ENCODE data around the gene GRIK4.

The GRIK4 gene

DNA sequence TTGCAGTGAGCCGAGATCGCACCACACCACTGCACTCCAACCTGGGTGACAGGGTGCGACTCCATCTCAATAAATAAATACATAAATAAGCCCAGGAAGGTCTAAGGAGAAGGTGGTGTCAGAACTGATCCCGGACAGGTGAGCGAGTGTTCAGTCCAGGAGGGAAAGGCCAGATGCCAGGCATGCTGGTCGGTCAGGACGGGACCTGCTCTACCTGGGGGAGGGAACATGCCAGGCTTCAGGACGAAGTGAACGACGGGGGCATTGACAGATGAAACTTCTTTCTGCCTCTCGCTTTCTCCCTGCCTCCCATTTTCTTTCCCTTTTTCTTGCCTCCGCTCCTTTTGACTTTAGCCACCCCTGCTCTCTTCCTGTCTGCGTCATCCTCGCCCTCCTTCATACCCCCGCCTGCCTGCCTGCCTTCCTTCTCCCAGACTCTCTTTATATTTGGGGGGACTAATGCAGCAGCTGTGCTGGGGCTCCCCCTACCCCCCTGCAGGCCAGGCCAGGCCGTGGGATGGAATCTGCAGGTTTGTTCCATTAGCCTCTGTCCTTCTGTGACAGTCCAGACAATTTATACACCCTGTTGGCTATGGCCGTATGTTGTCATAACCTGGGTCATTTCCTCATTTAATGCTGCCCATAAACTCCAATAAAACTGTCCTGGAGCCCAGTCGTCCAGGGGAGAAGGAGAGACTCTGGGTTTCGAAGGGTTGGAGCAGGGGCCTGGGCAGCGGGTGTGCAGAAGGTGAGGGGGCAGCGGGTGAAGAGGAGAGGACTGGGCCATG lies 303.2 kb downstream of the GRIK4 start:
- no peak for DNase-seq (ENCODE audit: low spot score)

DNA sequence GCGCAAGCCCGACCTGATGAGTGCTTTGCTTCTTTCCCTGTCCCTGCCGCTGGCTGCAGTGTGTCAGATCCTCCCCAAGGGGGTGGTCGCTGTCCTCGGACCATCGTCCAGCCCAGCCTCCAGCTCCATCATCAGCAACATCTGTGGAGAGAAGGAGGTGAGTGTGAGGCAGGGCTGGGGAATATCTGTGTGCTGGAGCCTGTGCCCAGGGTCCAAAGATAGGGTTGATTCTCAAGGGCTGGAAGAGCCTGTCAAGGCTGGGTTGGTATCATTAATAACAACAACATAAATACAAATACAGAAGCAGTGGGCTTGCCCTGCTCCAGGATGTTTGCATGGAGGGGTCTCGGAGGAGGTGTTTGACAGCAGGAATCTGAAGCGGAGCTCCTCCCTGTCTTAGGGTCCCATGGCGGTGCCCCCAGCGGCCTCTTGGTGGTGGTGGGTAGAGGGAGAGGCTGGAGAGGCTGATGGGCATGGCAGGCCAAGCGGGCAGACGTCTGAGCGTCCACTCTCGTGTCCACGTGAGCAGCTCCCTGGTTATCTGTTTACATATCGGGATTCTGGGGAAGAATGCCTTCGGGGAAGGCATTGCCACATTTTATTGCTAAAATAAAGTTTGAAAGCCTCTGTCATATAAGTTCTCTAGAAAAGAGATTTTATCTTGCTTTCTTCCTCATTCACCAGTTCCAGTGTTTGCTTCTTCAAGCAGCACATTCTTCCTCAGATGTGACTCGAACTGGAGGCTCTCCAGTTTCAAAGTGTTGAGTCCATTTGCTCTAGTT lies 304.0 kb downstream of the GRIK4 start:
- no peak for DNase-seq (ENCODE audit: low spot score)

DNA sequence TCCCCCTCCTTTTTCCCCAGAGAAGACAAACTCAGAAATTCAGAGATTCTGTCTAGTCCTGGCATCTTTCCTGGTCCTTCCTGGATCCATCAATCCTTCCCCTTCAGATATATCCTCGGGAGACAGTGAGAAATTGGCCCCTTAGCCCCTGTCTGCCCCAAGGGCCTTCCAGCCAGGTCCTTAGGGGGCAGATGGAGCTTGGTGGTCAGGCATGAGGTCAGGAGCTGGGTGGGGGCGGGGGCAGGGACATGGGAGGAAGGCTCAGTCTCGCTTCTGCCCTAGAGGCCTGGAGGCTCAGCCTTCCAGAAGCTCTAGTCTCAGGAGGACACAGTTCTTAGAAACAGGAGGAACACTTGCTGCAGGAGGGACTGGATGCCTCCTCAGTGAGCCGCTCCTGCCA lies 304.6 kb downstream of the GRIK4 start:
- no peak for DNase-seq (ENCODE audit: low spot score)

DNA sequence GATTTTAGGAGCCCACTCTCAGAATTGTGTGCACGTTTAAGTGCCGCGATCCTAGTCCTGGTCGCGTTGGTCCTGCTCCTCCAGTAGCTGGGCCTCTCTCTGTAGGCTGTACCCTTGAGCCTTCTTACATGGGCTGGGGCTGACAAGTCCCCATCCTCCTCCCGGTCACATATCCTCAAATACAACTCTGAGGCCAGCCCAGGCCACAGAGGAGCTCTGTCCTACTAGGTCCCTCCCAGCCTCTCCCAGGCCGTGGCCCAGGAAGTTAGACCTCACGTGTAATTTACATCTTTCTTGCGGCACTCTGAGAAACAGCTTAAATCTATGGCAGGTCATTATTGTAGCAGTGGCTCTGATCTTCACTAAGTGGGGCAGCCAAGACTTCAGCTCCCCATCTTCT lies 305.2 kb downstream of the GRIK4 start:
- no peak for DNase-seq (ENCODE audit: low spot score)

DNA sequence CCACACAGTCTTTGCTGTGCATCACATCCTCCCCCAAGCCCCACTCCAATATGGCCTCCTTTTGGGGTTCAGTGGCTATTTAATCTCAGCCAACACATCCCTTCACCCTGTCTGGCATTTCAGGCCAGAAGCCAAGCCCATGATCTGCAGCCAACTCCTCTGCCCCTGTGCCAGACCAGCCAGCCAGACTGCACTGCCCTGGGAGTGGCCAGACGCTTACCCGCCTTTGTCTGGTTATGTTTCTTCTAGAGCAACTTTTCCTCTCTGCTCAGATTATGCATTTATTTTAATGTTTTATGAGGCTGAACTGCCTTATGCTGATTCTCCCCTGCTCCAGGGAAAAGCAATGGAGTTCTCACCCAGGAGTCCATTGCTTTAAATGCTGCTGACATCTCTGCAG lies 305.6 kb downstream of the GRIK4 start:
- no peak for DNase-seq (ENCODE audit: low spot score)

DNA sequence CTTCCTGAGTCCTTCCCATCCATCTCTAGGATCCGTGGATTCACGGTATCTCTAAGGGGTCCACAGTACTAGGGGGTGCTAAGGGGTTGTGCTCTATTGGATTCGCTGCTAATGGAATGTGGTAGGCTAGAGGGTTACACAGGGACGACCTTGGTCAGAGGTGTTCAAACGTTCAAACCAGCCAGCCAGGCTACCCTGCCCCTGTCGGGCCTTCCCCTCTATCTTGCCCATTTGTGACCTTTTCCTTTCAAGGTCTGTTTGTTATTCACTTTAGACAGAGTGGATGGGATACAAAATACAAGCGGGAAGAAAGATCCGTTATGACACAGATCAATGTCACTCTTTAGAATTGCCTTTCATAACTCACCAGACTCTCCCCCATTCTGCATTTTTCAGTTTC lies 306.5 kb downstream of the GRIK4 start:
- DNase-seq (ENCODE audit: low spot score), result no peak

DNA sequence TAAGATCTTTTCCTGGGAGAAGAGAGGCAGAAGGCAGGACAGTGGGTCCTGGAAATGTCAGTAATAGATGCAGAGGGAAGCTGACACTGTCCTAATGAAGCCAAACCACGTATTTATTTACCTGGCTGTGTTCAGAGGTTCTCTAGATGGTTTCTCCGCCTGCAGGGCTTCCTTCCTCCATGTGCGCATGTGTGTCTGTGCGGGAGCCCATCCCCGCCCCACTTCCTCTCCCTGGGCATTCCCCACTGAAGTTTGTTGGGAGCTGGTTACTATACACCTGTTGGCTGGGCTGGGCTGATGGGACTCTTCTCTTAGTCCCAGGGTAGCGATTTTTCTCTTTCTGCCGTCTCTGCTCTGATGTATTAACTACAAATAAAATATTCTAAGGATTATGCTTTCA lies 307.5 kb downstream of the GRIK4 start:
- no peak for DNase-seq (ENCODE audit: low spot score)

DNA sequence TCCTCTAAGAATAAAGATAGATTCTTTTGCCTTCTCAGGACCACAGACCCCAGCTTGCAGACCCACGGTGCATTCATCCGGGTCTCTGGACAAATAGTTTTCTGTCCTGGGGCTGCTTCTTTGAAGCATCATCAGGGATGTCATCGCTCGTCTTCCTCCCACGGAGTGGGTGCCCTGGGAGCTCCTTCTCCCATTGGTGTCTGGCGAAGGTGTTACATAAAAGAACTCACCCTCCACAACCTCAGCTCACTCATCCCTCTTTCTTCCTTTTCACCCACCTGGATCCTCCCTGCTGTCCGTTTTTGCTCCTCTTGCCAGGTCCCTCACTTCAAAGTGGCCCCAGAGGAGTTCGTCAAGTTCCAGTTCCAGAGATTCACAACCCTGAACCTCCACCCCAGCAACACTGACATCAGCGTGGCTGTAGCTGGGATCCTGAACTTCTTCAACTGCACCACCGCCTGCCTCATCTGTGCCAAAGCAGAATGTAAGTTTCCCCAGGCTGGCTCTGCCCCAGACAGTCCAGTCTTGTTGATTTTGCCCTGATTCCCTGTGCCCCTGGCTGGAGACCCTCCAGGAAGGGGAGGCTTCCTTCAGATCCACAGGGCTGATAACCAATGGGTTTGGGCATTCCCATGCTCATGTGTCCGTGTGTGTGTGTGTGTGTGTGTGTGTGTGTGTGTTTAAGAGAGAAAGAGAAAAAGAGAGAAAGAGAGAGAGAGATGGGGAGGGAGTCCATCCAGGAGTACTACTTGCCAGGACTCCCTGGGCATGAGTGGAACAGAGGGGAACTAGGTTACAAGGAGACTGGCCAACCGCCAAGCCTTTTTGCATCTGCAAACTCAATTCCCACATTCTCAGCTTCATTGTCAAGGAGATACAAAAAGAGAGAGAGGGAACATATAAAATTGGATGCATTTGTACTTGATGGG lies 308.2 kb downstream of the GRIK4 start:
- no peak for DNase-seq (ENCODE audit: low spot score)

DNA sequence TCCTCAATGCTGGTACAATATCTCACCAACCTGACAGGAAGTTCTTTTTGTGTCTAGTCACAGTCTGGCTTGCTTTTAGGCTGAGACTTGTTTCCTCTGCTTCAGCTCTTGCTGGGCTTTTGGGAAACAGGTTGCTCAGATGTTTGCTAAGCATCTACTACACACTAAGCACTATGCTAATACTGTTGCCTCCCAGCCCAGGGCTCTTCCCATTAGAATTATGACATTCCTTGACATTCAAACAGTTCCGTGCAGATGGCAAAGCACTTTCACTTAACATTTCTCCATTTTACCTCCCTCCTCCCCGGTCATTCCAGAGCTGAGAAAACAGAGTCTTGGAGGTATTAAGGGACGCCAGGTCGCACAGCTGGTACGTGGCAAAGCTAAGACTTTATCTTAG lies 311.6 kb downstream of the GRIK4 start:
- DNase-seq (ENCODE audit: low spot score), result no peak

DNA sequence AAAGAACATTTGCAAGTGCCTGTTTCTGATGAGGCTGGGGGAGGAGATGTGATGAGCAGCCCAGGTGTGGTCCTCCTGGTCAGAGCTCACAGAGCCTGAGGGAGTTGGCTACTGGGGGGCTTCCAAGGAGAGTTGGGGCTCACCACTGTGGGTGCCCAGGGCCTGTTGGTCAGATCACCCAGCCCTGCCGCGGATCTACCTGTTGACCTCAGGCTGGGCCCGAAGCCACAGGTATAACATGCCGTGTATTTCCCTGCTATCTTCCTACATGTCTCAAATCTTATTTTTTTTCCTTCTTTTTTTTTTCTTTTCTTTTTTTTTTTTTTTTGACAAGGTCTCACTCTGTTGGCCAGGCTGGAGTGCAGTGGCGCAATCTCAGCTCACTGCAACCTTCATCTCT lies 312.7 kb downstream of the GRIK4 start:
- DNase-seq (ENCODE audit: low spot score), result no peak

DNA sequence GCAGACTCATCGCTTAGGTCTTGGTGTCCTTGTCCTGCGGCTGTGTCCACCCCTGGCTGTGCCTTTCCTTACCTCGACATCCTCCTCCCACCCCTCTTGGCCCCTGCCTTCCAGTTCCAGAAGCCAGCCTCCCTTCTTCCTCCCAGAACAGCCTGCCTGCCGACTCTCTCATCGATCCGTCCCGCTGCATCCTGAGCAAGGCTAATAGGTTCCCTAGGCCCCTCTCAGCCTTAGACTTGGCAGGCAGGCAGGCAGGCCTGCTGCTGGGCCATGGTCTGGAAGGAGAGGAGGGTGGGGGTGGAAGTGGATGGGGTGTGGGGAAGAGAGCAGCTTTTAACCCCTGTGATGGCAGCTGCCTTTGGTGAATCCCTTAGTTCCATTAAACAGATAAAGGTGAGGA lies 315.6 kb downstream of the GRIK4 start:
- no peak for DNase-seq (ENCODE audit: low spot score)

DNA sequence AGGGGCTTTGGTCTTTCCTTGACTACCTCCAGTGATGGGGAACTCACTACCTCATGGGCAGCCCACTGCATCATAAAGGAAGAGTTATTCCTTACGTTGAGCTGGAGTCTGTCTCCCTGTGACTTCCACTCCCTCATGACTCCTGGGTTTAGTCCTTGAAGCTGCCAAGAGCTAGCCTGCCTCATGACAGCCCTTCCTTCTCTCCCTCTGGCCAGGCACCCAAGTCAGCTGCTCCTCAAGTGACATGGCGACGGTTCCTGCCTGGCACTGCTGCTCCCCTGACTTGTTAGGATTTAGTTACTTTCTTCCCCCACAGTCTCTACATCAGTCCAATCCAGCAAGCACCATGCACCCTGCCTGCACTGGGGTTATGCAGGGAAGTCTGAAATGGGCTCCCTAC lies 316.3 kb downstream of the GRIK4 start:
- no peak for DNase-seq (ENCODE audit: low spot score)

DNA sequence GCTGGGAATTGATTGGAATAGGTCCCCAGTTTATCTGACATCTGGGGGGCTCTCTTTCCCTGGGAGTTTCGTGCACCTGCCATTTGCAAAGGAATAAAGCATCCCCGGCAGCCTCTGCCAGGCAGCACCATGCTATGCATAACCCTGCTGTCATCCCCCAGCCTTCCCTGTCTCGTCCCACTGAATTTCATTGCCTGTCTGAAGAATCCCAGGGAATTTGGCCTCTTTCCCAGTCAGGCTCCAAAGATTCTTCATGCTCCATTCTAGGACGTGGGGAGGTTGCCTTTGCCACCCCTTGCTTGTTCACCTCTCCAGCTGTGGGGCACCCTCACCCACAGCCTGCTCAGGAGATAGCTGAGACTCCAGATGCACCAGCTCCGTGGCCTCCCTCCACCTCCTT lies 317.3 kb downstream of the GRIK4 start:
- DNase-seq (ENCODE audit: low spot score), result no peak

DNA sequence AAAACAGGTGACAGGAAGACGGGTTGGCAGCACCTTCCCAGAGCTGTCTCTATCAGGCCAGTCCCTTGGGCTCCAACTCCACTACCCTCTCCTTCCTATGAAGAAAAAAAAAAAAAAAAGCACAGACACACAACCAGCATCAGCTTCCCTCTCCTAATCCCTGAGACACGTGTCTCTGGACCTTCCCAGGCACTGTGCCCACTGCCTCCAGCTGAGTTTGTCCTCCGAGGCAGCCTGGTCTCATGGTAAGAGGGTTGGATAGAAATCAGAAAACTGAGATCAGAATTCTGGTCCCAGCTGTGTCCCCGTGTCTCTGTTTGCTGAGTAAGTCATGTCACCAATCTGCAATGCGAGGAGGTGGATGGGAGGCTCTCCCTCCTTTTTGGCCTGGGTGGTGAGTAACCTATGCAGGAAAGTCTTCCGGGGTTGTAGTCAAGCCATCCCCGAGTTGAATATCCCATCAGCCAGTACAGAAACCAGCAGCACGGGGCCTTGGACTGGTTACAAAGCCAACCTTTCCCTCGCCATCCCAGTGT lies 318.6 kb downstream of the GRIK4 start:
- DNase-seq (ENCODE audit: low spot score), result no peak

DNA sequence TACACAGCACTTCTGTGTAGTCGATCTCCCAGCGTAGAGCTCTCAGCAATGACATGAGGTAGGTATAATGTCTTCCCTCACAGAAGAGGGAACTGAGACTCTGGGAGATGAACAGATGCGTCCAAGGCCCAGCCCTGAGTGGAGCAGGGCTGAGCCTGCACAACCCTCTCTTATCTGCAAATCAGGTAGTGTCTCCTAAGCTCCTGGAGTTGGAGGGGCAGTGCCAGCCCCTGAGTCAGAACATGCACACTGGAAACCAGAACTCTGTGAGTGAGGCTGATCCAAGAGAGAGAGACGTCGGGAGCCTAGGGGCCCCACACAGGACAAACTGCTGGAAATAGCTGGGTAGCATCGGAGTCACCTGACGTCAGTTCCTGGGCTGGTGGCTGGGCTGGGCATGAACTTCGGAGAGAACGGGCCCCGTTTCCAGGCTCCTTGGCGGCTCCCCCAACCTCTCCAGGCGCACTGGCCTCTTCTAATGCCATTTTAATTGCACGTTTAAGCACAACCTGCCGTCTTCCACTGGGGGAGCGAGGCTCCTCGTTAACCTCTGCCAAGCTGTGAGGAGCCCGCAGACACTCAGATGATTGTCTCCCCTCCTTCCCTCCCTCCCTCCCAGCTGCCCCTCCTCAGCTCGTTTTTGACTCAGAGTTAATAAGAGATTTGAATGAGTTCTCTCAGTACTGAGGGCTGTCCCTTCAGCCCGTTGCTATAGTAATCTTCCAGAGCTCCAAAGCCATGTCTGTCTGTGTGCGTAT lies 321.1 kb downstream of the GRIK4 start:
- DNase-seq (ENCODE audit: low spot score), result no peak

DNA sequence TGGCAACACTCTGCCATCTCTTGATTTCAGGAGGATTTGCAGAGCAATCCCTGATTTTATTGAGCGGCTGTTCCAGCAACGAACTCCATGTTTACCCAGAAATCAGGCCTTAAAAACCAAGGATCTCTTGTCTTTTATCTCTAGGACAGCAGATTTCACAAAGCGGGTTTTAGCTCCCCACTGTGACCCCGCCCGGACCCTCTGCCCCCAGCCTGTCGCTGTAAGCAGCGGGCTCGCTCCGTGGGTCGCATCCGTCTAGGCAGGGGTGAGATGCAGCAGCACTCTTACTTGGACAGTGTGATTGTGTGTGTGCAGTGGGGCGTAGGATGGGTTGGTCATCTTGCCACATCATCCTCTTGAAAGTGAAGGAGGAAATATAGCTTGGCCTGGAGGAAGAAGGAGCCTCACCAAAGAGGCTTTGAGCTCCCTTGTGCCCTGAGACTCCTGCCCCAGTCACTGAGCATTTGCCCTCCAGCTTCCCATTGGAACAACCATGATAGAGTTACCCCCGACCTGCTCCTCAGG lies 323.2 kb downstream of the GRIK4 start:
- no peak for DNase-seq (ENCODE audit: low spot score)

DNA sequence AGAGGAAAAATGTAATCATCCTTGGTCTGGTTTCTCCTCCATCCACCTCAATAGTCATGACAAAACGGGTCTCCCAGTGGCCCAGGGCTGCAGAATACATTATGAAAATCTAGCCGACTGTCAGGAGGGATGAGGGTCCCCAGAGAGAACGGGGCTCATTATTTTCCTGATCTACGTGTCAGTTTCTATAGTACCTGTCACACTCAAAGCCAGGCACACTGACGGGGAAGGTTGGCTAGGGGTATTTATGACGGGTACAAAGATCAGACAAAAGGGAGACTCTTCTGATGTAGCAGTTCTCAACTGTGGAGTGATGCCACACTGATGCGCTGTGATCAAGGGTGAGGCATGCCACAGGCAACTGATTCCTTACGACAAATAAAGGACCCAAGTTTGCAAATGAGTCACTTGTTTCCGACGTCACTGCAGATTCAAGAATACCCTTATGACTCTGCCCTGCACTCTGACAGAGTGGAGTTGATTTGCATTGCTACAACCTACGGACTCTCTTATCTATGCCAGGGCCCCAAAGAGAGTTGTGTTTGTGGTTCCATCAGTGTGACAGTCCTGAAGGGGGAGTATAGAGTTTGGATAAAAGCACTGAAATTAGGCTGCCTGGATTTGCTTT lies 324.2 kb downstream of the GRIK4 start:
- no peak for DNase-seq (ENCODE audit: low spot score)

DNA sequence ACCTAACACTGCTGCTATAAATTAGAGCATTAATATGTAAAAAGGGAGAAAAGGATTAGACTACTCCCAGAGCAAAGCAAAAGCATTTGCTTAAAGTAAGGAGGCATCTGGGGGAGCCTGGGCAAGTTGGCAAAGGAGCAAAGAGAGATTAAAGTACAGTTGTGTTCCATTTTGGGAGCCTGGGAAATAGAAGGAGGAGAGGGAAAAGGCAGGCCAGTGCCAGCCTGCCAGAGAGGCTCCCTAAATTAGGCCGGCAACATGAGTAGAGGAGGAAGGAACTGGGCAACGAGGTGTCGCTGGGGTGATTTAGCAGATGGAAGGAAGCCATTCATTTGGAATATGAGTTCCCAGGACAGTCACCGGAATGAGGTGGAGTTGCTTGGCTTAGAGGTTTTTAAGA lies 326.1 kb downstream of the GRIK4 start:
- no peak for DNase-seq (ENCODE audit: low spot score)

DNA sequence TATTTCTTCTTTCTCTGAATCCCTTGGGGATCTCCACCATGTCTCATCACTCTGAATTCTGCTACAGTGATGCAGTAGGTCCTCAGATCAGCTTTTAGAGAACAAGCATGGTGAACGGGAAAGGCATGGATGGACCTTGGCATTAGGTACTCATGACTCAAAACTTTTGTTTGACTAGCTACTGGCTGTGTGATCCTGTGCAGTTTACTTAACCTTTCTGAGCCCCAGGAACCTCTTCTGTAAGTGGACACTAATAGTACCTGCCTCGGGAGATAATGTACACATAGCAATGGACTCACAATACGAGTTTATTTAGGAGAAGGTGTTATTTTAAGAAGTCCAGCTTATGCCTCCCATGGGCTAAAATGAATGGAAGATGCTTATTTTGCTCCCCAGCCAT lies 327.7 kb downstream of the GRIK4 start:
- DNase-seq (ENCODE audit: low spot score), result no peak

DNA sequence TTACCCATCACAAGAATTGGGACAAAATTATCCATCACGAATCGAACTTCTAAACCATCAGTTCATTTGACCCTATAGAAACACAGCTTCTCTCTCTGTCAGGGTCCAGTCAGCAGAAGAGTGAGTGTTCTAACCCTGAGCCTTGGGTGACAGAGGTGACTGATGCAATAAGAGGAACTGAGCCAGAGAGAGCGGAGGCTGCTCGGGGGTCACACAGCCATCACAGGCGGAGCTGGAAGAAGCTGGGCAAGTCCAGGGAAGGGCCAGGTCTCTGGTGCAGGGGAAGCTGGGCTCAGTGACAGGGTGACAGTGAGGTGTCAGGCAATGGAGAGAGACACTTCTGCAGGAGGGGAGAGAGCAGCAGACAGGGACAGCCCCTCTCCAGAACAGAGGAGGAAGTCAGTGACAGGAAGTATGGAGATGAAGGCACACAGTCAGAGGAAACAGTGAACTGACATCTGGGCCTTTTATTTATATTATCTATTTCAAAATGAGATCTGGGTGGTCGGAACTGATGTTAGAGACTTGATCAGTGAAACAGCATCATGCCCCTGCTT lies 328.4 kb downstream of the GRIK4 start:
- no peak for DNase-seq (ENCODE audit: low spot score)

DNA sequence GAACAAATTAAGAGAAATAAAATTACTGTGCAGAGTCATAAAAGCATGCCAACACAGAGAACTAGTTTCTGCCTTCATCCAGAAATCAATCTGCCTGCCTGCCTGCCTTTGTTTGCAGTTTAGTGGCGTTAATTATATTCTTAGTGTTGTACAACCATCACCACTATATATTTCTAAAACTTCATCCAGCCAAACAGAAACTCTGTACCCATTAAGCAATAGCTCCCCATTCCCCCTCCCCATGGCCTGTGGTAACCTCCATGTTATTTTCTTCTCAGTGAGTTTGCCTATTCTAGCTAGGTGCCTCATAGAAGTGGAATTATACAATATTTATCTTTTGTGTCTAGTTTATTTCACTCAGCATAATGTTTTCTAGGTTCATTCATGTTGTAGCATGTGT lies 329.1 kb downstream of the GRIK4 start:
- DNase-seq (ENCODE audit: low spot score), result no peak
